Right lung (tissue), 5 donors: ENCODE data around the gene LY6G5B. TPM values are rescaled to one million over a fixed set of nuclear protein-coding genes. Genes with fewer than 3 reads are reported as not detected.

Source experiments
- DNase-seq, 2 donors: peaks; one replicate each; pipeline ENCODE4 v3.0.0-alpha.2; 2013
- polyA plus RNA-seq, 5 donors: library from polyadenylated mRNA; unstranded; fragments of 120-200 nt; gene quantifications; one replicate each; pipeline versions ENCODE4 v1.2.1 to v1.2.3, GENCODE V29; 2013; ENCODE audit warnings: inconsistent platforms in 1 of 5, low replicate concordance in 1 of 5; ENCODE audit not compliant: insufficient read length in 5 of 5, insufficient read depth in 1 of 5

LY6G5B gene
- polyA plus RNA-seq, 5 donors = 24.1 to 40.6 (median 31.2) TPM

GRCh38 chr6:31639043-31639442 lies 30.7 kb upstream of the LY6G5B start:
- DNase-seq = no peak

- DNase-seq = no peak
Measured at GRCh38 chr6:31639449-31639861, 30.3 kb upstream of the LY6G5B start.

GRCh38 chr6:31640612-31641011 lies 29.2 kb upstream of the LY6G5B start:
- no peak for DNase-seq

- no peak for DNase-seq
Measured at GRCh38 chr6:31641370-31641769, 28.4 kb upstream of the LY6G5B start.

- no peak for DNase-seq
Measured at GRCh38 chr6:31642798-31643570, 26.8 kb upstream of the LY6G5B start.

DNA sequence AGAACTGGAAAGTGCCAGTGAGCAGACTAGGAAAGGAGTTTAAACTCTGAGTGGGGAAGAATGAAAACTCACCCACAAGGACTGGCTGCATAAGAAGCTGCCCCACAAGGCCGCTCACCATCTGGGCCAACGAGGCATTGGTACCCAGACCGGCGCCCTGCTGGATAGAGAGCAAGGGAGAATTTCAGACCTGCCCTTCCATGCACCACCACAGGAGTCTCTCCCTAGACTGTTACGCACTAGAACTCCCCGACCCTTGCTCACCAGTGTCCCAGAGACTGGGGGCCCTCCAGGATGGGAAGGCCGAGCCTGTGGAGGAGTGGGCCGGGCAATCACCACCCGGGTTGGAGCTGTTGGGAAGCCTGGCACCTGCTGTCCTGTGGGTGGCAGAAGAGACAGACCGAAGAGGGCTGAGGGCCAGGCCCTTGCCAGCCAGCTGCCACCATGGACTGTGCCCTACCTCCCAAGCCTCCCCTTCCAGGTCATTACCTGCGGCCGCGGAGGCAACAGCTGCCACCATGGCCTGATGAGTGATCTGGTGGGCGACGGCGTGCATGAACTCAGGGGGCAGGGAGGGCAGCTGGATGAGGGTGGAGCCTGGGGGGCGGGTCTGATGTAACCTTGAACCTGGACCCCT lies 25.8 kb upstream of the LY6G5B start:
- DNase-seq = no peak

DNA sequence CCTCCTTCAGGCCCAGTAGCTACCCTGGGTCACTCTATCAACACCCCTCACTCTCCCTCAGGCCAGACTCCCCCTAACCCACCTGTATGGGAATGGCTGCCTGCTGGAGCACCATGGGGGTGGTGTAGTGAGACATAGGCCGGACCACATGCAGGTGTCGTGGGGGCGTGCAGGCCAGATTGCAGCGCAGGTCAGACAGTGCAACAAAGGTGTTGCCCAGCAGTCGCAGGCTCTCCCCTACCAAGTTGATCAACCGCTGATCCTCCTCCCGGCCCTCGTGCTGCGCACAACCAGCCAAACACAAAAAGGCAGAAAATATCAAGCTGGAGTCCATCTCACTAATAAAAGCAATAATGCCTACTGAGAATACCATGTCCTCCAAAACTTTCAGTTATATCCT lies 24.5 kb upstream of the LY6G5B start:
- DNase-seq = no peak

DNA sequence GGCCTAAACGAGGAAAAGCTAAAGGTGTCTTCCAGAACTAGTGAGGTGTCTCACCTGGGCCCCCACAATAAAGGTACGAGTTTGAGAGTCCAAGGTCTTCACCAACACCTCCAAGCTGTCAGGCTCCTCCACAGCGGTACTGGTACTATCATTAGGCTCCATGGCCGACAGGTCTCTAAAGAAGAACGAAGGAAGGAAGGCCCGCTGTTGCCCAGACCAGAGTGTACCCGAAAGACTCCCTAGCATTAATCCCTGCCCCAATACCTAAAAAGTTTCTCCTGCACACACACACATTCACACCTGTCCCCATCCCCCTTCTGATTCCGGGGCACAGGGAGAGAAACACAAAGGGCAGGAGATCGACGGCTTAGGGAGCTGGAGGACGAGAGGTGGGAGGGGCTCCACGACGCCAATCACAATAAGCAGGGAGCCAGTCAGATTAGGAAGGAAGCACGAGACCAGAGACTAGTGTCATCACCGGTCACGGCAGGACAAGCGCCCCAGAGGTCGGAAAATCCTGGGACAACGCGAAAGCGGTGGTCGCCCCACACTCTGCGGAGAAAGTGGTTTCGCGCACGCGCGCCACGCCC lies 18.1 kb upstream of the LY6G5B start:
- no peak for DNase-seq

DNA sequence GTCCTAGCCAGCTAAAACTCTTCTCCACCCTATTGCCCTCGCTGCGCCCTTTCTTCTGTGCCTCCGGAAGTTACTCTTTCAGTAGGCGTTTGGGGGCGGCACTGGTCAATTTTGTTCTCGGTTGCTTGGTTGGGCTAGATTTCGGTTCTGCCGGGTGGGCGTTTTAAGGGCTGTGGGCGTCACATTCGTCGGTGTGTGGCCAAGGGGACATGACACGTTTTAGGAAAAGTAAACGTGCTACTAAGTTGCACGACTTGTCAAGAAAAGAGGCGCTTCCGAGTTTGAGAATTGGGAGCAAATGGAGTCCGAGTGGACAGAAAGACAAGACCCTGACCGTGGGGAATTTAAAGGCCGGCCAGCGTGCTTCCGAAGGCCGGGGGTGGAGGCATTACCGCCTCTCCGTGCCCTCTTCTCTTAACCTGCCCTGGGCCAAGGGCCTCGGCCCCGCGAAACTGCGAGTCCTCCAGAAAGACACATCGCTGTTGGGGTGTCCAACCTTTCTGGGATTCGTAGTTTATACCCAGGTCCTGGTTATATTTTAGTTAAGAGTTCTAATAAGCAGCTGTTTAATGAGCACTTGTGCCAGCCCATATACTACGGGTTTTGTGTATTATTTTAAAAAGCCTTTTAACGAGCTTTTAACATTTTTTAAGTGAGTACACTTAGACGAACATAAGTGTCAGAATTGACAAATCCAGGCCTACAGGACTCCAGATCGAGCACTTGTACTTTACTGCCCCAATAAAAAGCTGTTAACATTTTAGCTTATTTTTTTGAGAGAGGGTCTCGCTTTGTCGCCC lies 16.7 kb upstream of the LY6G5B start:
- DNase-seq = no peak

DNA sequence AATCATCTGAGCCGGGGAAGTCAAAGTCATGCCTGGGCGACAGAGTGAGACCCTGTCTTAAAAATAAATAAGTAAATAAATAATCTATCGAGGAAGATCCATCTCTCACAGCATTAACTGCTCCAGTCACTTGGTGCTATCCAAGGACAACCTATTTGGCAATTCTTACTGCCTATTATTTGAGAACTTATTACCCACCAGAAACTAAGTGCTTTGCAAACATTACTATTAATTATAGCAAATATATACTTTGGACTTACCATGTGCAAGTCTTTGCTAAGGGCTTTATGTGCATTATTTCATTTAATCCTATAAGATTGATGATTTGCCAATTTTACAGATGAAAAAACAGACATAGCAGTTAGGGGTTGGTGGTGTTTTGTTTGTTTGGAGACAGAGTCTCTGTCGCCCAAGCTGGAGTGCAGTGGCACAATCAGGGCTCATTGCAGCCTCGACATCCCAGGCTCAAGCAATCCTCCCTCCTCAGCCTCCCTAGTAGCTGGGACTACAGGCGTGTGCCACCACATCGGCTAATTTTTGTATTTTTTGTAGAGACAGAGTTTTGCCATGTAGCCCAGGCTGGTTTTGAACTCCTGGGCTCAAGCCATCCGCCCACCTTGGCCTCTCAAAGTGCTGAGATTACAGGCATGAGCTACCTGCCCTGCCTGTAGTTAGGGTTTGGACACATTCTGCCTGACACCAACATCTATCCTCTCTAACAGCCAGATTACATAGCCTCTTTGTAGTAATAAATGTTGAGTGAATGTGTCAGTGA lies 15.0 kb upstream of the LY6G5B start:
- no peak for DNase-seq

DNA sequence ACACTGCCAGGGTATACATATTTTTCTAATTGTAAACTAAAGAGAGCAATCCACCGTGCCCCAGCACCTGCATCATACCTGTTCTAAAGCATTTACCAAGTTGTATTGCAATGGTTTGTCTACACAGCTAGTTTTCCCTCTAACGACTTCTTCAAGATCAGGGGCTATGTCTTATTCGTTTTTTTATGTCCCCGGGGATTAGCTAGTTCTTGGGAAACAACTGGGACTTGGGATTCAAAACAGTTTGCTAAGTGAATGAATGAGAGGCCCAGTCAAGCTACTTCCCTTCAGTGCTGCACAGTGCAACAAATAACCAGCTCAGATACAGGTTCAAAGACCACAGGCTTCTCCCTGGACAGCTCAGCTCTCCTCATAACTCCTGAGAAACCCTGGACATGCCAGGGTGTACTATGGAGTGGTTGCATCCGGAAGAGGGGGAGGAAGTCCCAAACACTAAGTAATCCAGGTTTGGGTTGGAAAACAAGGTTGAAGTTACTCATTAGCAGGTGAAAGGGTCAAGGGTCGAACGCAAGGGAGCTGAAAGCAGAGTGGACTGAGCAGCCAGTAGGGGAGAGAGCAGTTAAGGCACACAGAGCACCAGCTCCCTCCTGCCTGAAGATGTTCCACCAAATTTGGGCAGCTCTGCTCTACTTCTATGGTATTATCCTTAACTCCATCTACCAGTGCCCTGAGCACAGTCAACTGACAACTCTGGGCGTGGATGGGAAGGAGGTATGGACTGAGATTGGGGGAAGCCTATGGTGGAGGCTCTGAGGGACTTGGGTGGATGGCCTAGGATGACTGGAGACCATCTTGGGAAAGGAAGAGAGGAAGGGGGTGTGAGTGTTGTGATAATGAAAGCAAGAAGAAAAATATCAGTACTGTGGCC lies 14.2 kb upstream of the LY6G5B start, which contains the start of gene APOM:
TSS of gene APOM (plus strand) at position 546 of the 889 bp plus-strand sequence. CDS start at position 619, 73 bp downstream.
- DNase-seq = no peak

GRCh38 chr6:31657406-31658157 lies 12.2 kb upstream of the LY6G5B start:
- DNase-seq = no peak

DNA sequence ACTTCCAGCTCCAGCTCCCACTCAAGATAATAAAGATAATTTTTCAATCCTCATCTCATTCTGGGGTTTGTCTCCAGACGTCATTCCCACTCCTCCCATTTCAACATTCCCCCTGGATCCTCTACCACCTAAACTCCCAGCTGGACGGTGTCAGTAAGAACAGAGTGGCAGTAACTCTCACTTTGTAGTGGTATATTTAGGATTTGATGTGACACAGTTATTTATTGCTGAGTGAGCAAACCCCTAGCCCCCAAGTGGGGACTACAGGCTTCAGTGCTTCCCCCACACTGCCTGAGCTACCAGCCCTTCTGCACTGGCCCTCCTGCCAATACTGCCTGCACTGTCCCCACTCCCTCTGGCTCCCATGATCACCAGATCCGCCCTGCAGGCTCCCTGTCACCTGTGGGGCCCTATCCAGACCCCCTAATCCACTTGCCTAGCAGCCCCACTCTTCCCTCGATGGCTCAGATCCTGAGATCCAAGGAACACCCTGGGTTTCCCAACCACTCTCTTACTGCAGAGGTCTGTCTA lies 11.6 kb upstream of the LY6G5B start:
- no peak for DNase-seq

DNA sequence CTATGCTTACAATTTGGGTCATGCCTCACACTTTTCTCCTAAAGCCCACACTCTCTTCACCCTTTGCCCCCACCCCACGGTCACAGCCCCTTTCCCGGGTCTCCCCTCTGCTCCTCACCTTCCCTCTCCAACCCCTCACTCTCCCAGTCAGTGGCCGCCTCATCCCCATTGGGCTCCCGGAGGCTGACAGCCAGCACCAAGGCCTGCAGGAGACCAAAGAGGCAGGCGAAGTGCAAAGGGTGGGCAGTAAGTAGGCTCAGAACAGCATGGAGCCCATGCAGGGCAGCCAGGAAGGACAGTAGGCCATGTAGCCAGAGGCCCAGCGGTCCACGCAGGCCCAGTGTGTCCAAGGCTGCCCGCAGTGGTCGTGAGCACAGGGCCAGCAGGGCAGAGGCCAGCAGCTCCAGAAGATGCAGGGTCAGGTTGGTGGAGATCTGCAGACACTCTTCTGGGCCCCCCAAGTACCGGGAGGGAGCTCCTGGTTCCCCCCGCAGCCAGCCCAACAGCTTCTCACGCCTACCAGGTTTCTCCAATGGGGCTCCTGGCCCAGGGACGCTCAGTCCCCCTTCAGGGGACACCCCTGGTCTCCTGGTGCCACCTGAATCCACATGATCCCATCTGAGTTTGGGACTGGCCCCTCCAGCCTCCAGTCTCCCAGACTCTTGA lies 10.7 kb upstream of the LY6G5B start:
- DNase-seq = no peak

GRCh38 chr6:31659649-31660380 lies 10.0 kb upstream of the LY6G5B start:
- DNase-seq = no peak

DNA sequence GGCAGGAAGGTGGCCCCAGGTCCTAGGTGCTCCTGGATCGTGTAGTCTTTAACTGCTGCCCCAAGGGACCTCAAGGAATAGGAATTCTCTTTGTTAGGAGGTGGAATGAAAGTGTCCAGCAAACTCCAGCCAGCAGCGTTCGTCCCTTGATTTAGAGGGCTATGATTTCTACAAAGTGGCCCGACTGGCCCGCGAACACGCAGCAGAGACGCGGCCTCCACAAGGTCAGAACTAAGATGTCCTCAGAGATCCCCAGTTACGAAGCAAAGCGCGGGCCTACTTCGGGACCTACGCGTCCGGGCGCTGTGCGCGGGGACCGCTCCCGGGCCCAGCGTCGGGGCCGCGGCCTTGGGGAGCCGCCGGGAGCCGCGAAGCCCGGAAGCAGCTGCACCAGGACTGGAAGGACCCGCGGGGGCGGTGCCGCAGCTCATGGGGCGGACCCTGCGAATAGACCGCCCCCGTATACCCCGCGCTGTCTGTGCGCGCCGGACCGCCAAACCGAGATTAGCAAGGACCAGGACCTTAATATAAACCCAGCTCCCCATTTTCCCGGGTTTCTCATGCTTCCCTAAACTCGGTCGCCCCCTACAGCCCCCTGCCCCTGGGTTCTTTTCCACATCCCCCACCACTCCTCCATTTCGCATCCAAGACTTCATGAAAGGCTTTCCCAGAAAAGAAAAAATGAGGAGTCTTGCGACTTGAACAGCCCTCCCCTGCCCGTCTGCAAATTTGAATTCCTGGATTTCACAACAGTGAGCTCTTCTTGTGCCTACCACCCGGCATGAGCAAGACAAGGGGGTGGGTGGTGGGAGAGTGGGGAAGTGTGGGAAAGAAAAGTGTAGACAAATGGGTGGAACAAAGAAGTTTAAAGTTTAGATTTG lies 9.2 kb upstream of the LY6G5B start, which contains the start of gene C6orf47:
TSS of gene C6orf47 (minus strand) at position 398 of the 881 bp plus-strand sequence. CDS start 831 bp downstream, outside the sequence.
- peak; percentile 83 to 84 for DNase-seq
